ENCODE data around the gene RNF220. TPM values are rescaled to one million over a fixed set of nuclear protein-coding genes. Genes with fewer than 3 reads are reported as not detected.
A peak's percentile ranks its signal among the peaks of the same experiment; 100 is the strongest.

RNF220 gene
- total and polyA plus RNA-seq, 11 donors: 54.2 to 108 (median 62.4) TPM

- ATAC-seq: no peak
- DNase-seq: no peak
- Histone ChIP-seq H3K36me3 (peaks cover 0 to 86% (median 77%) of the 10 kb centered on the region in 9 donors), H3K27ac (no peak overlapping the region), H3K27me3 (no peaks in the 10 kb centered on the region), H3K4me1 (peaks cover 0 to 29% (median 7%) of the 10 kb centered on the region in 12 donors), H3K9me3 (no peaks in the 10 kb centered on the region), H3K4me3 (no peak overlapping the region)
- 89 to 91% (median 89%) methylated on average over 13 of the region's 13 CpGs for WGBS, 4 donors
- intact Hi-C loops (cut with DNase I): no loop called here
- TF ChIP-seq CTCF (IDR thresholded peaks at IDR 0.05) (no peak), POLR2A (IDR thresholded peaks at IDR 0.05) (no peak)
Observed at GRCh38 chr1:44648529-44649250, 243.6 kb downstream of the RNF220 start.

GRCh38 chr1:44649788-44650158 lies 244.7 kb downstream of the RNF220 start:
- no peak for DNase-seq

GRCh38 chr1:44650159-44650831 lies 245.2 kb downstream of the RNF220 start:
- peaks cover 0 to 82% (median 66%) of the 10 kb centered on the region in 9 donors for H3K36me3 ChIP-seq
- no peaks in the 10 kb centered on the region for H3K9me3 ChIP-seq
- H3K4me1 ChIP-seq: peaks cover 0 to 13% (median 1%) of the 10 kb centered on the region in 12 donors
- peak overlapping the region in 9 of 12 donors; percentile 13 to 56 (median 48) for H3K27ac ChIP-seq
- no peaks in the 10 kb centered on the region for H3K27me3 ChIP-seq
- 73 to 76% (median 74%) methylated on average over 20 to 23 of the region's 23 CpGs for WGBS, 4 donors
- peak in 4 of 5 donors; percentile 46 to 85 (median 52) for DNase-seq
- H3K4me3 ChIP-seq: no peak overlapping the region
- no peak for TF ChIP-seq POLR2A (IDR thresholded peaks at IDR 0.05)
- no peak for TF ChIP-seq CTCF (IDR thresholded peaks at IDR 0.05)
- peak; percentile 63 to 89 (median 80) for ATAC-seq
- intact Hi-C loops (cut with DNase I): loop anchor here (2.0 to 10.0 kb wide), 7 partner anchors 39 to 435 kb away; partner anchors contain the start of gene DMAP1 (in 5 of the 10)

More at GRCh38 chr1:44649788-44650158, 244.7 kb downstream of the RNF220 start:
- no peak for TF ChIP-seq CTCF (IDR thresholded peaks at IDR 0.05)
- no peak for TF ChIP-seq POLR2A (IDR thresholded peaks at IDR 0.05)
- ATAC-seq: no peak
- Histone ChIP-seq H3K4me1 (peaks cover 0 to 18% (median 2%) of the 10 kb centered on the region in 12 donors), H3K27ac (peak overlapping the region in 4 of 12 donors; percentile 16 to 56 (median 51)), H3K36me3 (peaks cover 0 to 84% (median 70%) of the 10 kb centered on the region in 9 donors), H3K4me3 (no peak overlapping the region), H3K27me3 (no peaks in the 10 kb centered on the region), H3K9me3 (no peaks in the 10 kb centered on the region)
- WGBS, 4 donors: 90 to 93% (median 92%) methylated on average over 12 to 13 of the region's 13 CpGs
- intact Hi-C loops (cut with DNase I): loop anchor here (2.0 to 10.0 kb wide), 7 partner anchors 39 to 435 kb away; partner anchors contain the start of gene DMAP1 (in 5 of the 10)

- intact Hi-C loops (cut with DNase I): loop anchor here (2.0 to 10.0 kb wide), 7 partner anchors 40 to 436 kb away; partner anchors contain the start of gene DMAP1 (in 5 of the 10)
- no peak overlapping the region for H3K4me3 ChIP-seq
- peak overlapping the region in 2 of 12 donors; percentile 48 to 54 for H3K27ac ChIP-seq
- 79 to 91% (median 89%) methylated on average over 8 of the region's 8 CpGs for WGBS, 4 donors
- ATAC-seq (no peak), DNase-seq (no peak)
- peaks cover 0 to 76% (median 58%) of the 10 kb centered on the region in 9 donors for H3K36me3 ChIP-seq
- H3K27me3 ChIP-seq: no peaks in the 10 kb centered on the region
- no peaks in the 10 kb centered on the region for H3K9me3 ChIP-seq
- peaks cover 0 to 11% (median 0%) of the 10 kb centered on the region in 12 donors for H3K4me1 ChIP-seq
- TF ChIP-seq CTCF (IDR thresholded peaks at IDR 0.05) (no peak), POLR2A (IDR thresholded peaks at IDR 0.05) (no peak)
Observed at GRCh38 chr1:44651069-44651468, 246.0 kb downstream of the RNF220 start.

Measured in heart left ventricle (tissue), 16 donors.